Spleen (tissue), 11 donors: ENCODE measurements around the gene RASSF1. TPM values are rescaled to one million over a fixed set of nuclear protein-coding genes. Genes with fewer than 3 reads are reported as not detected.

Experiments used
- DNase-seq: peaks from one replicate; pipeline ENCODE4 v3.0.0-alpha.2; 2020
- H3K27ac ChIP-seq, 8 donors: fragments of 200-600 bp; sonication (generic) in 7 of 8; 1 replicate in 4 of 8; 2 replicates in 4 of 8; pipeline versions ENCODE4 v1.5.0 to v1.8.0; 2016 to 2021; ENCODE audit warnings: inconsistent platforms in 4 of 8, mild to moderate bottlenecking in 4 of 8, moderate library complexity in 1 of 8
- H3K27me3 ChIP-seq, 7 donors: fragments of 200-600 bp; sonication (generic) in 6 of 7; replicated peaks in 1 of 7; 1 replicate in 4 of 7; 2 replicates in 3 of 7; pipeline versions ENCODE4 v1.5.0 to v1.8.0; 2016 to 2021; ENCODE audit warnings: inconsistent platforms in 3 of 7, mild to moderate bottlenecking in 1 of 7
- H3K36me3 ChIP-seq, 6 donors: fragments of 200-600 bp; sonication (generic) in 5 of 6; 1 replicate in 4 of 6; 2 replicates in 2 of 6; pipeline versions ENCODE4 v1.5.0 to v1.8.0; 2016 to 2021; ENCODE audit warnings: inconsistent platforms in 2 of 6
- H3K4me1 ChIP-seq, 6 donors: fragments of 200-600 bp; sonication (generic) in 5 of 6; 1 replicate in 3 of 6; 2 replicates in 3 of 6; pipeline versions ENCODE4 v1.5.0 to v1.8.0; 2016 to 2021; ENCODE audit warnings: inconsistent platforms in 3 of 6
- H3K4me3 ChIP-seq, 8 donors: fragments of 200-600 bp; sonication (generic) in 7 of 8; 1 replicate in 4 of 8; 2 replicates in 4 of 8; pipeline versions ENCODE4 v1.5.0 to v1.8.0; 2016 to 2021; ENCODE audit warnings: inconsistent platforms in 4 of 8, mild to moderate bottlenecking in 4 of 8, moderate library complexity in 2 of 8
- H3K9me3 ChIP-seq, 8 donors: fragments of 200-600 bp; sonication (generic) in 7 of 8; 1 replicate in 4 of 8; 2 replicates in 4 of 8; pipeline versions ENCODE4 v1.5.0 to v1.8.0; 2016 to 2021; ENCODE audit warnings: inconsistent platforms in 4 of 8
- POLR2A ChIP-seq, 3 donors: fragments of 450-650 bp; IDR thresholded peaks; one replicate each; pipeline ENCODE4 v1.5.1; 2017; ENCODE audit warnings: antibody characterized with exemption in 3 of 3, mild to moderate bottlenecking in 1 of 3
- POLR2AphosphoS5 ChIP-seq, 3 donors: sonication (generic); formaldehyde crosslinking; IDR thresholded peaks; one replicate each; pipeline ENCODE4 v1.5.1; 2017; ENCODE audit warnings: antibody characterized with exemption in 3 of 3
- WGBS, 5 donors: extraction: QIAGEN DNeasy Blood & Tissue Kit in 3 of 5; methylation state at CpG; one replicate each; pipeline versions ENCODE4 v1.1.5 to v1.1.7; 2013 to 2018; 5-methylcytosine and 5-hydroxymethylcytosine counted together
- intact Hi-C: fragments of 100-400 bp; cut with DNase I; formaldehyde crosslinking; loops from one replicate; pipeline ENCODE4 v1.15.0; 2023; ENCODE audit warnings: low total_unique reads
- polyA plus RNA-seq, 3 donors: library from polyadenylated mRNA; stranded (reverse); fragments of 200-250 nt; gene quantifications; one replicate each; pipeline ENCODE4 v1.2.1, GENCODE V29; 2013
- total RNA-seq, 7 donors: library from RNA; depleted of rRNA in 3 of 7; stranded (reverse); fragments of >200 nt in 3 of 7; fragmentation: NEBNext Ultra II Directional in 4 of 7; extraction: Animal tissue kit (Norgen Biotek cat#: 25700) in 4 of 7; gene quantifications; one replicate each; pipeline versions ENCODE4 v1.1.0 to v1.2.1, GENCODE V29; 2016 to 2021
- TF ChIP-seq, protein P1 (sequence below), 11 experiments: fragments of 200-600 bp in 7 of 11; fragments of 450-650 bp in 4 of 11; sonication (generic) in 4 of 11; IDR thresholded peaks in 8 of 11; conservative IDR thresholded peaks in 3 of 11; 1 replicate in 7 of 11; 2 replicates in 4 of 11; pipeline versions ENCODE4 v1.4.0 to v1.8.0; 2016 to 2021; ENCODE audit warnings: antibody characterized with exemption in 11 of 11, inconsistent platforms in 4 of 11, mild to moderate bottlenecking in 1 of 11
- donor health status: healthy with polysubstance abuse.
- donor health status: DM: no; HTN: no; CAD: no; lungs with moderate emphysema.
- donor health status: DM: no; HTN: no; CAD: no.
- donor health status: Bipolar disorder and iron deficiency.
- donor health status: healthy.
- donor health status: DM: no; HTN: no; CAD: no.
- donor health status: DM: yes; HTN: yes; CAD: no.

The RASSF1 gene
- total and polyA plus RNA-seq, 10 donors, result 48.3 to 113 (median 64.7) TPM

DNA sequence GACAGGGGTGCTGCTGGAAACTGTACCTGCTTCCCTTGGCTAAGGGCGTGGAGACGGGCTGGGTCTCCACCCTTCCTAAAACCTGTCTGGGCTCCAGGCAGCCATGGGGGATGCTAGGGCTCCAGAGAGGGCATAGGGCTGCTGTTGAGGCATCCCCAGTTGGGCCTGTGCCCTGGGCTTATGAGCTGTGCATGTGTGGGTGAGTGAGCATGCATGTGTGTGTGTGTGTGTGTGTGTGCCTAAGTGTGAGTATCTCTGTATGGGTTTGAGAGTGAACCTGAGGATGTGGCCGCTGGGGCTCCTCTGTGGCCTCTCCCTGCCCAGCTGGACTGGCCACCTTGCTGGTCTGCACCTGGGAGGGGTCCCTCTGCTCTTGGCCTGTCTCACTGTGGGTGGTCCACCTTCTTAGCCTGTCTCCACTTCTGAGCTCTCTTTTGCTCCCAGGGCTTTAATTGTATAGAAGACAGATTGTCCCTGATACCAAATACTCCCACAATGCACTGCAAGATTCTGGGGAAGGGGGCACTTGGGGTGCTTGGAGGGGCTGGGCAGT is 30.6 kb upstream of the RASSF1 start:
- intact Hi-C loops, result no loop called here
- no peaks in the 10 kb centered on the region for H3K36me3 ChIP-seq
- no peak overlapping the region for H3K27ac ChIP-seq
- DNase-seq, result no peak
- peaks cover 0 to 16% (median 1%) of the 10 kb centered on the region in 6 donors for H3K4me1 ChIP-seq
- no peak overlapping the region for H3K4me3 ChIP-seq
- no peaks in the 10 kb centered on the region for H3K9me3 ChIP-seq
- 78 to 96% (median 83%) methylated on average over 3 of the region's 3 CpGs for WGBS, 5 donors
- TF ChIP-seq POLR2A (IDR thresholded peaks at IDR 0.05) (no peak), POLR2AphosphoS5 (IDR thresholded peaks at IDR 0.05) (no peak)
- TF ChIP-seq, protein P1, sequence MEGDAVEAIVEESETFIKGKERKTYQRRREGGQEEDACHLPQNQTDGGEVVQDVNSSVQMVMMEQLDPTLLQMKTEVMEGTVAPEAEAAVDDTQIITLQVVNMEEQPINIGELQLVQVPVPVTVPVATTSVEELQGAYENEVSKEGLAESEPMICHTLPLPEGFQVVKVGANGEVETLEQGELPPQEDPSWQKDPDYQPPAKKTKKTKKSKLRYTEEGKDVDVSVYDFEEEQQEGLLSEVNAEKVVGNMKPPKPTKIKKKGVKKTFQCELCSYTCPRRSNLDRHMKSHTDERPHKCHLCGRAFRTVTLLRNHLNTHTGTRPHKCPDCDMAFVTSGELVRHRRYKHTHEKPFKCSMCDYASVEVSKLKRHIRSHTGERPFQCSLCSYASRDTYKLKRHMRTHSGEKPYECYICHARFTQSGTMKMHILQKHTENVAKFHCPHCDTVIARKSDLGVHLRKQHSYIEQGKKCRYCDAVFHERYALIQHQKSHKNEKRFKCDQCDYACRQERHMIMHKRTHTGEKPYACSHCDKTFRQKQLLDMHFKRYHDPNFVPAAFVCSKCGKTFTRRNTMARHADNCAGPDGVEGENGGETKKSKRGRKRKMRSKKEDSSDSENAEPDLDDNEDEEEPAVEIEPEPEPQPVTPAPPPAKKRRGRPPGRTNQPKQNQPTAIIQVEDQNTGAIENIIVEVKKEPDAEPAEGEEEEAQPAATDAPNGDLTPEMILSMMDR (IDR thresholded peaks at IDR 0.05 in 8 of 11, conservative IDR thresholded peaks at IDR 0.05 in 3 of 11), result no peak
- H3K27me3 ChIP-seq, result peaks cover 0 to 14% (median 0%) of the 10 kb centered on the region in 7 donors

- Histone ChIP-seq H3K4me1 (peaks cover 0 to 22% (median 7%) of the 10 kb centered on the region in 6 donors), H3K27ac (no peak overlapping the region), H3K4me3 (no peak overlapping the region), H3K9me3 (no peaks in the 10 kb centered on the region), H3K27me3 (peaks cover 0 to 14% (median 0%) of the 10 kb centered on the region in 7 donors), H3K36me3 (no peaks in the 10 kb centered on the region)
- no peak for DNase-seq
- TF ChIP-seq POLR2AphosphoS5 (IDR thresholded peaks at IDR 0.05) (no peak), POLR2A (IDR thresholded peaks at IDR 0.05) (no peak)
- TF ChIP-seq, protein P1 (IDR thresholded peaks at IDR 0.05 in 8 of 11, conservative IDR thresholded peaks at IDR 0.05 in 3 of 11), result no peak
- intact Hi-C loops, result no loop called here
- WGBS, 5 donors, result 66 to 75% (median 68%) methylated on average over 14 of the region's 14 CpGs
These were observed 30.0 kb upstream of the RASSF1 start for GRCh38 chr3:50370594-50370993.

GRCh38 chr3:50369012-50369670 is 28.5 kb upstream of the RASSF1 start:
- DNase-seq, result no peak
- Histone ChIP-seq H3K9me3 (no peaks in the 10 kb centered on the region), H3K27me3 (peaks cover 0 to 14% (median 0%) of the 10 kb centered on the region in 7 donors), H3K27ac (no peak overlapping the region), H3K36me3 (no peaks in the 10 kb centered on the region), H3K4me3 (no peak overlapping the region), H3K4me1 (peaks cover 0 to 37% (median 19%) of the 10 kb centered on the region in 6 donors)
- intact Hi-C loops, result no loop called here
- 70 to 83% (median 77%) methylated on average over 9 of the region's 9 CpGs for WGBS, 5 donors
- TF ChIP-seq POLR2A (IDR thresholded peaks at IDR 0.05) (no peak), POLR2AphosphoS5 (IDR thresholded peaks at IDR 0.05) (no peak)
- TF ChIP-seq, protein P1 (IDR thresholded peaks at IDR 0.05 in 8 of 11, conservative IDR thresholded peaks at IDR 0.05 in 3 of 11), result no peak

- Histone ChIP-seq H3K4me1 (peaks cover 0 to 39% (median 21%) of the 10 kb centered on the region in 6 donors), H3K27me3 (peaks cover 0 to 4% (median 0%) of the 10 kb centered on the region in 7 donors), H3K27ac (peak overlapping the region in 4 of 8 donors; percentile 77 to 87 (median 82)), H3K4me3 (peak overlapping the region in 7 of 8 donors; percentile 50 to 81 (median 59)), H3K36me3 (no peaks in the 10 kb centered on the region), H3K9me3 (no peaks in the 10 kb centered on the region)
- no peak for DNase-seq
- 57 to 82% (median 79%) methylated on average over 1 to 5 of the region's 5 CpGs for WGBS, 5 donors
- intact Hi-C loops, result no loop called here
- TF ChIP-seq POLR2AphosphoS5 (IDR thresholded peaks at IDR 0.05) (no peak), POLR2A (IDR thresholded peaks at IDR 0.05) (no peak)
- TF ChIP-seq, protein P1 (IDR thresholded peaks at IDR 0.05 in 8 of 11, conservative IDR thresholded peaks at IDR 0.05 in 3 of 11), result no peak
These were observed 25.2 kb upstream of the RASSF1 start for GRCh38 chr3:50365842-50366220.
